GM18867 (cell line): ENCODE data around the gene EVA1A.
"Not testable (repeated sequence)": the region's sequence is repeated elsewhere in the genome, so short reads cannot be mapped to it uniquely, and the experiment has no call there.

Experiments
- ATAC-seq: cut with Tn5 transposase; IDR thresholded peaks from one replicate; pipeline ENCODE4 v1.9.1; 2021; ENCODE audit warnings: mild to moderate bottlenecking, moderate library complexity; ENCODE audit not compliant: unreplicated experiment

EVA1A gene

GRCh38 chr2:75488157-75488556 lies 72.6 kb downstream of the EVA1A start:
- ATAC-seq = no peak

- ATAC-seq = not testable (repeated sequence)
Observed at GRCh38 chr2:75486735-75487134, 74.0 kb downstream of the EVA1A start.

- ATAC-seq = no peak
Observed at GRCh38 chr2:75484840-75485239, 75.9 kb downstream of the EVA1A start.

- no peak for ATAC-seq
Observed at GRCh38 chr2:75483878-75484277, 76.9 kb downstream of the EVA1A start.

GRCh38 chr2:75482398-75482797 lies 78.3 kb downstream of the EVA1A start:
- ATAC-seq = no peak

GRCh38 chr2:75480971-75481836 lies 79.5 kb downstream of the EVA1A start:
- no peak for ATAC-seq

GRCh38 chr2:75477696-75478095 lies 83.0 kb downstream of the EVA1A start:
- not testable (repeated sequence) for ATAC-seq

- no peak for ATAC-seq
Observed at GRCh38 chr2:75476761-75477160, 84.0 kb downstream of the EVA1A start.

- no peak for ATAC-seq
Observed at GRCh38 chr2:75475976-75476375, 84.8 kb downstream of the EVA1A start.

- ATAC-seq = no peak
Observed at GRCh38 chr2:75475049-75475448, 85.7 kb downstream of the EVA1A start.

- no peak for ATAC-seq
Observed at GRCh38 chr2:75474115-75474514, 86.6 kb downstream of the EVA1A start.

GRCh38 chr2:75466708-75467311 lies 93.9 kb downstream of the EVA1A start:
- no peak for ATAC-seq

GRCh38 chr2:75465317-75465984 lies 95.3 kb downstream of the EVA1A start:
- no peak for ATAC-seq

GRCh38 chr2:75464348-75464946 lies 96.3 kb downstream of the EVA1A start:
- ATAC-seq = peak; percentile 70

GRCh38 chr2:75462721-75463120 lies 98.0 kb downstream of the EVA1A start:
- ATAC-seq = no peak

- ATAC-seq = no peak
Observed at GRCh38 chr2:75462206-75462605, 98.5 kb downstream of the EVA1A start.

GRCh38 chr2:75460630-75461029 lies 100.1 kb downstream of the EVA1A start:
- ATAC-seq = no peak

GRCh38 chr2:75459565-75460310 lies 101.0 kb downstream of the EVA1A start:
- ATAC-seq = no peak

- ATAC-seq = no peak
Observed at GRCh38 chr2:75458201-75458600, 102.5 kb downstream of the EVA1A start.

- ATAC-seq = no peak
Observed at GRCh38 chr2:75456825-75457224, 103.9 kb downstream of the EVA1A start.

- ATAC-seq = no peak
Observed at GRCh38 chr2:75456111-75456510, 104.6 kb downstream of the EVA1A start.
